Measurements from ENCODE around the gene ZNF683.
"Not testable (repeated sequence)": the region's sequence is repeated elsewhere in the genome, so short reads cannot be mapped to it uniquely, and the experiment has no call there.

The ZNF683 gene

GRCh38 chr1:26344147-26344920, 28.2 kb downstream of the ZNF683 start:
- no peaks in the 10 kb centered on the region for H3K4me1 Mint-ChIP-seq
- ATAC-seq = no peak
- H3K4me3 Mint-ChIP-seq = no peak overlapping the region
- H3K27ac Mint-ChIP-seq = no peak overlapping the region
- no peaks in the 10 kb centered on the region for H3K36me3 Mint-ChIP-seq (ENCODE audit: low read depth)
- DNase-seq = no peak
- H3K9me3 Mint-ChIP-seq = no peaks in the 10 kb centered on the region
- H3K27me3 Mint-ChIP-seq = peaks cover 1% of the 10 kb centered on the region

- DNase-seq (no peak), ATAC-seq (no peak)
- peaks cover 4% of the 10 kb centered on the region for H3K27me3 Mint-ChIP-seq
- H3K9me3 Mint-ChIP-seq = no peaks in the 10 kb centered on the region
- peaks cover 12% of the 10 kb centered on the region for H3K4me1 Mint-ChIP-seq
- no peak overlapping the region for H3K27ac Mint-ChIP-seq
- H3K36me3 Mint-ChIP-seq (ENCODE audit: low read depth) = no peaks in the 10 kb centered on the region
- no peak overlapping the region for H3K4me3 Mint-ChIP-seq
Observed at GRCh38 chr1:26340047-26340481, 32.5 kb downstream of the ZNF683 start.

- ATAC-seq = no peak
- Mint-ChIP-seq H3K4me3 (no peak overlapping the region), H3K27me3 (peaks cover 7% of the 10 kb centered on the region), H3K4me1 (peaks cover 14% of the 10 kb centered on the region), H3K36me3 (ENCODE audit: low read depth) (no peaks in the 10 kb centered on the region), H3K9me3 (no peaks in the 10 kb centered on the region), H3K27ac (no peak overlapping the region)
- DNase-seq = no peak
Observed at GRCh38 chr1:26338670-26339069, 33.9 kb downstream of the ZNF683 start.

- no peak for DNase-seq
- Mint-ChIP-seq H3K4me1 (peaks cover 14% of the 10 kb centered on the region), H3K9me3 (no peaks in the 10 kb centered on the region), H3K27ac (no peak overlapping the region), H3K27me3 (peaks cover 7% of the 10 kb centered on the region), H3K36me3 (ENCODE audit: low read depth) (no peaks in the 10 kb centered on the region), H3K4me3 (no peak overlapping the region)
- no peak for ATAC-seq
Observed at GRCh38 chr1:26337625-26338024, 34.9 kb downstream of the ZNF683 start.

GRCh38 chr1:26337206-26337535, 35.4 kb downstream of the ZNF683 start:
- Mint-ChIP-seq H3K27ac (no peak overlapping the region), H3K4me3 (no peak overlapping the region), H3K4me1 (peaks cover 14% of the 10 kb centered on the region), H3K9me3 (no peaks in the 10 kb centered on the region), H3K27me3 (peaks cover 7% of the 10 kb centered on the region), H3K36me3 (ENCODE audit: low read depth) (no peaks in the 10 kb centered on the region)
- DNase-seq (no peak), ATAC-seq (no peak)

GRCh38 chr1:26336477-26337205, 35.9 kb downstream of the ZNF683 start:
- Mint-ChIP-seq H3K9me3 (no peaks in the 10 kb centered on the region), H3K27ac (no peak overlapping the region), H3K36me3 (ENCODE audit: low read depth) (no peaks in the 10 kb centered on the region), H3K27me3 (peaks cover 5% of the 10 kb centered on the region), H3K4me1 (peaks cover 14% of the 10 kb centered on the region), H3K4me3 (no peak overlapping the region)
- DNase-seq (peak; percentile 85), ATAC-seq (peak; percentile 81)

- DNase-seq = no peak
- no peak overlapping the region for H3K27ac Mint-ChIP-seq
- H3K4me3 Mint-ChIP-seq = peak overlapping the region; percentile 79
Observed at GRCh38 chr1:26335774-26336476, 36.6 kb downstream of the ZNF683 start.

GRCh38 chr1:26333312-26333711, 39.2 kb downstream of the ZNF683 start:
- not testable (repeated sequence) for H3K27ac Mint-ChIP-seq; ATAC-seq; H3K4me3 Mint-ChIP-seq; DNase-seq; H3K36me3 Mint-ChIP-seq (ENCODE audit: low read depth); H3K9me3 Mint-ChIP-seq; H3K27me3 Mint-ChIP-seq
- H3K4me1 Mint-ChIP-seq = peaks cover 14% of the 10 kb centered on the region

More at GRCh38 chr1:26335774-26336476, 36.6 kb downstream of the ZNF683 start:
- Mint-ChIP-seq H3K9me3 (no peaks in the 10 kb centered on the region), H3K36me3 (ENCODE audit: low read depth) (no peaks in the 10 kb centered on the region), H3K4me1 (peaks cover 14% of the 10 kb centered on the region), H3K27me3 (peaks cover 5% of the 10 kb centered on the region)
- no peak for ATAC-seq

- DNase-seq (no peak), ATAC-seq (no peak)
- Mint-ChIP-seq H3K9me3 (no peaks in the 10 kb centered on the region), H3K36me3 (ENCODE audit: low read depth) (no peaks in the 10 kb centered on the region), H3K27ac (no peak overlapping the region), H3K4me3 (no peak overlapping the region), H3K27me3 (peaks cover 3% of the 10 kb centered on the region), H3K4me1 (peaks cover 2% of the 10 kb centered on the region)
Observed at GRCh38 chr1:26330276-26330675, 42.3 kb downstream of the ZNF683 start.

GRCh38 chr1:26329380-26329779, 43.2 kb downstream of the ZNF683 start:
- H3K4me3 Mint-ChIP-seq; H3K27ac Mint-ChIP-seq; H3K9me3 Mint-ChIP-seq; H3K27me3 Mint-ChIP-seq; ATAC-seq; DNase-seq; H3K36me3 Mint-ChIP-seq (ENCODE audit: low read depth); H3K4me1 Mint-ChIP-seq: not testable (repeated sequence)

GRCh38 chr1:26328597-26328996, 44.0 kb downstream of the ZNF683 start:
- Mint-ChIP-seq H3K4me3 (no peak overlapping the region), H3K36me3 (ENCODE audit: low read depth) (peaks cover 2% of the 10 kb centered on the region), H3K27ac (no peak overlapping the region), H3K9me3 (no peaks in the 10 kb centered on the region), H3K27me3 (no peaks in the 10 kb centered on the region), H3K4me1 (no peaks in the 10 kb centered on the region)
- no peak for ATAC-seq
- DNase-seq = no peak

- no peak for ATAC-seq
- no peaks in the 10 kb centered on the region for H3K9me3 Mint-ChIP-seq
- peaks cover 2% of the 10 kb centered on the region for H3K4me1 Mint-ChIP-seq
- H3K4me3 Mint-ChIP-seq = no peak overlapping the region
- no peak for DNase-seq
- H3K27ac Mint-ChIP-seq = no peak overlapping the region
- H3K36me3 Mint-ChIP-seq (ENCODE audit: low read depth) = peaks cover 6% of the 10 kb centered on the region
- H3K27me3 Mint-ChIP-seq = no peaks in the 10 kb centered on the region
Observed at GRCh38 chr1:26327956-26328362, 44.6 kb downstream of the ZNF683 start.

- Mint-ChIP-seq H3K4me3 (no peak overlapping the region), H3K27me3 (no peaks in the 10 kb centered on the region), H3K36me3 (ENCODE audit: low read depth) (peaks cover 23% of the 10 kb centered on the region), H3K9me3 (no peaks in the 10 kb centered on the region), H3K27ac (no peak overlapping the region), H3K4me1 (peaks cover 30% of the 10 kb centered on the region)
- ATAC-seq (no peak), DNase-seq (no peak)
Observed at GRCh38 chr1:26324550-26324949, 48.0 kb downstream of the ZNF683 start.

- no peaks in the 10 kb centered on the region for H3K27me3 Mint-ChIP-seq
- no peaks in the 10 kb centered on the region for H3K9me3 Mint-ChIP-seq
- no peak for DNase-seq
- H3K27ac Mint-ChIP-seq = peak overlapping the region; percentile 29
- no peak for ATAC-seq
- H3K4me1 Mint-ChIP-seq = peaks cover 36% of the 10 kb centered on the region
- peaks cover 28% of the 10 kb centered on the region for H3K36me3 Mint-ChIP-seq (ENCODE audit: low read depth)
- no peak overlapping the region for H3K4me3 Mint-ChIP-seq
Observed at GRCh38 chr1:26323382-26323781, 49.2 kb downstream of the ZNF683 start.

- DNase-seq (no peak), ATAC-seq (no peak)
- no peak overlapping the region for H3K4me3 Mint-ChIP-seq
- peaks cover 28% of the 10 kb centered on the region for H3K36me3 Mint-ChIP-seq (ENCODE audit: low read depth)
- H3K4me1 Mint-ChIP-seq = peaks cover 49% of the 10 kb centered on the region
- H3K27ac Mint-ChIP-seq = no peak overlapping the region
- H3K9me3 Mint-ChIP-seq = no peaks in the 10 kb centered on the region
- H3K27me3 Mint-ChIP-seq = no peaks in the 10 kb centered on the region
Observed at GRCh38 chr1:26322042-26322331, 50.6 kb downstream of the ZNF683 start.
